M059J (cell line): ENCODE data around the gene CACNG7. TPM values are rescaled to one million over a fixed set of nuclear protein-coding genes. Genes with fewer than 3 reads are reported as not detected.

Experiments used
- DNase-seq: peaks from one replicate; pipeline ENCODE4 v3.0.0-alpha.2; 2012; ENCODE audit warnings: low read depth
- total RNA-seq: library from RNA; depleted of rRNA; stranded (reverse); fragments of >200 nt; shearing (Covaris generic); gene quantifications from 2 replicates; pipeline ENCODE4 v1.2.3, GENCODE V29; 2014; rRNA removed

CACNG7 gene
- total RNA-seq, 1 experiment from 2014 or later: not detected

- no peak for DNase-seq
Measured at GRCh38 chr19:53983457-53984289, 74.6 kb downstream of the CACNG7 start.

GRCh38 chr19:53985863-53986262 is 76.8 kb downstream of the CACNG7 start:
- DNase-seq: no peak

- DNase-seq: no peak
Measured at GRCh38 chr19:53988981-53989380, 79.9 kb downstream of the CACNG7 start.

GRCh38 chr19:53989600-53990533 is 80.8 kb downstream of the CACNG7 start:
- peak; percentile 66 for DNase-seq

GRCh38 chr19:53991224-53992113 is 82.4 kb downstream of the CACNG7 start, which contains the start of gene CACNG6:
TSS of gene CACNG6 (plus strand) at chr19:53991637. CDS start at chr19:53992878, 1,241 bp downstream.
- DNase-seq: peak; percentile 63

GRCh38 chr19:53992211-53992610 is 83.1 kb downstream of the CACNG7 start:
- DNase-seq: no peak

GRCh38 chr19:53992815-53993214 is 83.7 kb downstream of the CACNG7 start:
- DNase-seq: no peak

- no peak for DNase-seq
Measured at GRCh38 chr19:53993448-53993847, 84.4 kb downstream of the CACNG7 start.

Other genes starting within 250 kb of the CACNG7 start
- not detected in 2 replicates for gene NLRP12, start 85.0 kb upstream of the CACNG7 start, total RNA-seq
- 26.6 and 41.1 TPM in 2 replicates for gene MYADM, start 41.4 kb upstream of the CACNG7 start, total RNA-seq
- gene PRKCG, start 27.1 kb upstream of the CACNG7 start, total RNA-seq: not detected in 2 replicates
- gene CACNG8, start 53.7 kb downstream of the CACNG7 start, total RNA-seq: 0.15 TPM in 1 of 2 replicates, not detected in the other
- gene CACNG6, start 82.4 kb downstream of the CACNG7 start, total RNA-seq: 0.07 and 0.12 TPM in 2 replicates
- gene VSTM1, start 154.6 kb downstream of the CACNG7 start, total RNA-seq: not detected in 2 replicates
- gene TARM1, start 172.1 kb downstream of the CACNG7 start, total RNA-seq: not detected in 2 replicates
- gene OSCAR, start 191.5 kb downstream of the CACNG7 start, total RNA-seq: not detected in 2 replicates
- 38.5 and 51.0 TPM in 2 replicates for gene NDUFA3, start 193.6 kb downstream of the CACNG7 start, total RNA-seq
- gene TFPT, start 206.4 kb downstream of the CACNG7 start, total RNA-seq: 14.7 and 23.5 TPM in 2 replicates
- gene PRPF31, start 206.5 kb downstream of the CACNG7 start, total RNA-seq: 68.7 and 90.2 TPM in 2 replicates
- gene CNOT3, start 228.5 kb downstream of the CACNG7 start, total RNA-seq: 11.9 and 18.4 TPM in 2 replicates